ENCODE results near the gene AMOTL1.
"Not testable (repeated sequence)": the region's sequence is repeated elsewhere in the genome, so short reads cannot be mapped to it uniquely, and the experiment has no call there.

Gene AMOTL1

DNA sequence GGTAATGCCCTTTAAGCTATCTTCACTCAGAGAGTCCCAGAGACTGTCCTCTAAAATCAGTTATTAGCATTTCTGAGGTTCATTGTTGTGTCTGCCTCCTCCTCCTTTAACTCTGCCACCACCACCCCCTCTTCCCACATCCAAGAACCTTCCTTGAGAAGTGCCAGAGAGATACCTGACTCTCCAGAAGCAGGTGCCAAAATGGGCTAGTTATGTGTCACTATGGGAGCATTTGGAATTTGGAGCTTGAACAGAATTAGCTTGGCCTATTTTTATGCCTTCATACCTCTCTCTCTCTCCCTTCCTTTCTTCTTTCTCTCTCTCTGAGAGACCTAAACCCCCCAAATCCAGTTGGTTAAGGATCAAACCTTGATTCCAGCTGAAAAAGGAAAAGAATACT is 75.9 kb downstream of the AMOTL1 start:
- DNase-seq (ENCODE audit: insufficient read length, low spot score) (no peak), FAIRE-seq (no peak)

DNA sequence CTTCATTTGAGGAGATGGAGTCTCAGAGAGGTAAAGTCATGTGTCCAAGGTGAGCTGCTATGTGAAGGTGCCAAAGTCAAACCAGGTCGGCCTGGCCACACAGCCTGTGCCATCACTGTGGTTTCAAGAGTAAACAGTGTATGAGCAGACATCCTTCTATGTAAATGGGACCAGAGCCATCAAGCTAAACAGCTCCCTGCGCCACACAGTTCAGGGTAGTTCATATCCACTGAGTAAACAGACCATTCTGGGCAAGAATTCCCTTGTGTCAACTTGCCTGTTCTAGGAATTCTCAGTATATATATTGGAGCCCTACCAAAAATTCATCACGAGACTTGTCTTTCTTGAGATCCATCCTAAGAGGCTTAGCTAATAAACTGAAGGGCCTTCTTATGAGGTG is 77.5 kb downstream of the AMOTL1 start:
- no peak for DNase-seq (ENCODE audit: insufficient read length, low spot score)
- TF ChIP-seq, protein P1, sequence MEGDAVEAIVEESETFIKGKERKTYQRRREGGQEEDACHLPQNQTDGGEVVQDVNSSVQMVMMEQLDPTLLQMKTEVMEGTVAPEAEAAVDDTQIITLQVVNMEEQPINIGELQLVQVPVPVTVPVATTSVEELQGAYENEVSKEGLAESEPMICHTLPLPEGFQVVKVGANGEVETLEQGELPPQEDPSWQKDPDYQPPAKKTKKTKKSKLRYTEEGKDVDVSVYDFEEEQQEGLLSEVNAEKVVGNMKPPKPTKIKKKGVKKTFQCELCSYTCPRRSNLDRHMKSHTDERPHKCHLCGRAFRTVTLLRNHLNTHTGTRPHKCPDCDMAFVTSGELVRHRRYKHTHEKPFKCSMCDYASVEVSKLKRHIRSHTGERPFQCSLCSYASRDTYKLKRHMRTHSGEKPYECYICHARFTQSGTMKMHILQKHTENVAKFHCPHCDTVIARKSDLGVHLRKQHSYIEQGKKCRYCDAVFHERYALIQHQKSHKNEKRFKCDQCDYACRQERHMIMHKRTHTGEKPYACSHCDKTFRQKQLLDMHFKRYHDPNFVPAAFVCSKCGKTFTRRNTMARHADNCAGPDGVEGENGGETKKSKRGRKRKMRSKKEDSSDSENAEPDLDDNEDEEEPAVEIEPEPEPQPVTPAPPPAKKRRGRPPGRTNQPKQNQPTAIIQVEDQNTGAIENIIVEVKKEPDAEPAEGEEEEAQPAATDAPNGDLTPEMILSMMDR (IDR thresholded peaks at IDR 0.05; ENCODE audit: insufficient read depth, missing control alignments): no peak
- FAIRE-seq: no peak

More for the DNA sequence above, 75.9 kb downstream of the AMOTL1 start:
- TF ChIP-seq, protein P1 (IDR thresholded peaks at IDR 0.05; ENCODE audit: insufficient read depth, missing control alignments): no peak

DNA sequence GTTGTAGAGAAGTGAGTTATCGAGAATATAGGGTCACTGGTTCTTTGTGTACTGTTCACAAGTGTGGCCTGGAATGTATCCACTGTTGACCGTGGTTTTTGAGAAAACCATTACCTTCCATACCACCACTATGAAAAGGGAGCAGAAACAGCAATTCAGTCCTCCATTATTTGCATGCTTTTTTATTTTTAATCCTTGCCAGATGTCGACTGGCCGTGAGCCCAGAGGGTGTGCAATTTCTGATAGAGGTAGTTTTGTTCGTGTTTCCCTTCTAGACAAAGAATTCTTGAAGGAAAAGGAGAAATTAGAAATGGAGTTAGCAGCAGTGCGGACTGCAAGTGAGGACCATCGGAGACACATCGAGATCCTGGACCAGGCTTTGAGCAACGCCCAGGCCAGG is 81.7 kb downstream of the AMOTL1 start:
- no peak for FAIRE-seq
- DNase-seq (ENCODE audit: insufficient read length, low spot score): no peak
- TF ChIP-seq, protein P1 (IDR thresholded peaks at IDR 0.05; ENCODE audit: insufficient read depth, missing control alignments): no peak

DNA sequence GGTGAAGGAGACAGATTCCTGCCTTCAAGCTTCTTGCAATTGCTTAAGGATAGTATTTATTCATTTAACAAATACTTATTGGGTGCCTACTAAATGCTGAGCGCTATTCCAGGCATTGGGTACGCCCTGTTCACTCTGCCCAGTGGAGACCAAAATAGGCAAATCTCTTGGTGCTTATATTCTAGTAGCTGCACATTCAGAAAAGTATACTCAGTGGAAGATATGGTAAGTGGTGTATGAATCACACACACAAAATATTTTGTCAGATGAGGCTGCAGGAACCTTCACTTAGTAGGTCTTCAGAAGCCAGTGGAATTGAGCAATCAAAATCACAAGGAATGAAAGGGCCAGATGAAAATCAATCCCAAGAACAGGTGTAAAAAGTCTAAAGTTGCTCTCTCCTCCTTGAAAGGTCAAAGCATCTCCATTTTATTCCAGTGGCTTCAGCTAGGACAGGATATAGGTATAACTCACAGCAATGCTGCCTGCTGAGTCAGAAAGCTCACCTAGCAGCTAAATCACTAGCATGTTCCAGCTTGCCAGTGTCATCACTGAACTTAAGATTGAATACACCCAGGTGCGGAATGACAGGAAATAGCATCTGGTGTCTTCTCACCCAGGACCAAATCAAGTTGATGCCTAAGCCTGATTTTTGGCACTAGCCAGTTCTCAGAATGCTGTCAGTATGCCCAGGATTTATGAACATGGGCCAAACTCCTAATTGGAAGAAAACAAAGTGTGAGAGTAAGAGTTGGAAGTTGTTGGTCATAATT is 83.9 kb downstream of the AMOTL1 start:
- DNase-seq (ENCODE audit: insufficient read length, low spot score) (no peak), FAIRE-seq (no peak)
- TF ChIP-seq, protein P1 (IDR thresholded peaks at IDR 0.05; ENCODE audit: insufficient read depth, missing control alignments): no peak

DNA sequence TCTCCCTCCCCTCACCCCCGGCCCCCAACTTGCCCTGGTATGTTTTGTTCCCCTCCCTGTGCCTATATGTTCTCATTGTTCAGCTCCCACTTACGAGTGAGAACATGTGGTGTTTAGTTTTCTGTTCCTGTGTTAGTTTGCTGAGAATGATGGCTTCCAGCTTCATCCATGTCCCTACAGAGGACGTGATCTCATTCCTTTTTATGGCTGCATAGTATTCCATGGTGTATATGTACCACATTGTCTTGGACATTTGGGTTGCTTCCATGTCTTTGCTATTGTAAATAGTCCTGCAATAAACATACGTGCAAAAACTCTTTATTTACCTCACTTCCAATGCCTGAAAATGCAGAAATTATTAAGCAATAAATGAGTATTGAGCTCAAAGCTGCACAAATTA is 85.1 kb downstream of the AMOTL1 start:
- not testable (repeated sequence) for FAIRE-seq

DNA sequence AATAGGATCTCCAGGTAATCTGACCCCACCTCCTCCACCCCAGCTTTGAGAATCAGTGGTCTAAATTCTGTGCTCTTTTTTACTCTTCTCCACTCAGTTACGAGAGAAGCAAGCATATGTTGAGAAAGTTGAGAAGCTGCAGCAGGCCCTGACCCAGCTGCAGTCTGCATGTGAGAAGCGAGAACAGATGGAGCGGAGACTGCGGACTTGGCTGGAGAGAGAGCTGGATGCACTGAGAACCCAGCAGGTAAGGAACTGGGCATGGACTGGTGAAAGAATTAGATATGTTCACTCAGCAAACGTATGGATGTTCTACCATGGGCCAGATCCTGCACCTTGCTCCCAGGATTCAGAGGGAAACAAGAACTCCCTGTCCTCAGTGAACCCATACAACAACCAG is 85.7 kb downstream of the AMOTL1 start:
- FAIRE-seq: no peak
- TF ChIP-seq, protein P1 (IDR thresholded peaks at IDR 0.05; ENCODE audit: insufficient read depth, missing control alignments): no peak
- no peak for DNase-seq (ENCODE audit: insufficient read length, low spot score)

More for the DNA sequence above, 85.1 kb downstream of the AMOTL1 start:
- DNase-seq (ENCODE audit: insufficient read length, low spot score): not testable (repeated sequence)

DNA sequence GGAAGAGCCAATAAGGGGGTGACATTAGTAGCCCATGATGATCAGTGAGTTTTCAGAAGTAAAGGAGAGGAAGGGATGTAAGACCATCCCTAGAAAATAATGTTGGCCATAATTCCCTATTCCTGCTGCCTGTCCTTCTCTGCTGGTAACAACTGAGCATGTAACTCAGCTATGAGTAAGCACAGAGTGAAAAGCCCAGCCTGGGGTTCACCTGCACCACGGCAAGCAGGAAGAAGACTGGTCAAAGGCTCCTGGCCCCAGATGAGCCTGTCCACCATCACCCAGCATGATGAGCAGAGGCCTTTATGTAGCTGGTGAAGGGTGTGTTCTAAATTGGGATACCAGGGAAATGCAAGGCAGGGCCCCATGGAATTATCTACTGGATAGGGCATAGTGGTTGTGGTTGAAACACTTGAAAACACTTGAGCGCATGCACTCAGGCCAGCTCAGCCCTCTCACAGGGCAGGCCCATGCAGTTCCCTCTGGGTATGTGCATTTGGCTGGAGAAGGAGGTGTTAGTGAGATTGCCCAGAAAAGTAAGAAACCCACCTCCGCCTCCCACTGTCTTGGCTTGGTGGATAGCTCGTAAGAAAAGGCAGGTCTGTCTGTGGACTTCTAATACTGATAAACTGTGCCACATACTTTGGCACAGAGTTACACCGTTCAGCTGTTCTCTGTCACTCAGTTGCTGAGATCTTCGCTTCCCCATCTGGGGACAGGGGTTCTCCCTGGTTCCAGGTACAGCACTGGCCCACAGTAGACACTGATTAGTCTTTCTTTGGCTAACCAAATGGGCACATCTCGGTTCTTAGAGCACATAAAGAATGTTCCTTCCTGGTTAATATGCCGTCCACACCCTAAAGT is 86.8 kb downstream of the AMOTL1 start:
- TF ChIP-seq, protein P1 (IDR thresholded peaks at IDR 0.05; ENCODE audit: insufficient read depth, missing control alignments): no peak
- no peak for FAIRE-seq
- DNase-seq (ENCODE audit: insufficient read length, low spot score): no peak
